Loucy (cell line): Measurements from ENCODE around the gene NSUN2.

Experiments used
- CTCF ChIP-seq: fragments of 200-600 bp; sonication (generic); conservative IDR thresholded peaks from 2 replicates; pipeline ENCODE4 v1.5.1; 2014; ENCODE audit warnings: mild to moderate bottlenecking, antibody characterized with exemption, low read length
- EZH2phosphoT487 ChIP-seq: fragments of 200-600 bp; IDR thresholded peaks from 2 replicates; pipeline ENCODE4 v1.6.1; 2018; ENCODE audit warnings: antibody characterized with exemption, mild to moderate bottlenecking, moderate library complexity, borderline replicate concordance

- TF ChIP-seq CTCF: no peak
- TF ChIP-seq EZH2phosphoT487: no peak
Measured at GRCh38 chr5:6553972-6554371, 78.9 kb downstream of the NSUN2 start.
